ENCODE measurements around the gene MST1R.

DNA sequence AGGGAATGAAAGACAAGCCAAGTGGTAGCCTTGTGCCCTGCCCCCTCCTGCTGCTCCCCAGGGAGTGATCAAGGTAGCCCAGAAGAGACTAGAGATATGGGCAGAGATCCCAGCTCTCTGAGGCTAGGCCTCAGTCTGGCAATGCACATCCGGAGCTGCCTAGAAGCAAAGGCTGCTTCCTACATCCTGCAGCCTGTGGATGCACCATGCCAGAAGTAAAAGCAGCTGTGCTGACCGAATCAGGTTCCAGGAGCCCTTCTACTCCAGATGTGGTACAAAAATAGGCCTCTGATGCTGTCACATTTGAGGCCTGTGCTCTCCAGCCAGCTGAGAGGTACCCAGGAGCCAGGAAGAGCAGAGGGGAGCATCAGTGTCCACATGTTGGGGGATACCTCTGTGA is 63.3 kb downstream of the MST1R start:
- TF ChIP-seq CTCF (IDR thresholded peaks at IDR 0.05; ENCODE audit: insufficient read depth, low read depth, low read length) (no peak), EZH2 (IDR thresholded peaks at IDR 0.05; ENCODE audit: insufficient read depth, low read length) (no peak)

All from astrocyte (in vitro differentiated cells and primary cell).